Left hindlimb (tissue), 1 donor: ENCODE data around the gene GDA.
"Not testable (repeated sequence)": the region's sequence is repeated elsewhere in the genome, so short reads cannot be mapped to it uniquely, and the experiment has no call there.

Experiments
- DNase-seq: peaks from one replicate; pipeline ENCODE4 v3.0.0-alpha.2; 2018

Gene GDA

DNA sequence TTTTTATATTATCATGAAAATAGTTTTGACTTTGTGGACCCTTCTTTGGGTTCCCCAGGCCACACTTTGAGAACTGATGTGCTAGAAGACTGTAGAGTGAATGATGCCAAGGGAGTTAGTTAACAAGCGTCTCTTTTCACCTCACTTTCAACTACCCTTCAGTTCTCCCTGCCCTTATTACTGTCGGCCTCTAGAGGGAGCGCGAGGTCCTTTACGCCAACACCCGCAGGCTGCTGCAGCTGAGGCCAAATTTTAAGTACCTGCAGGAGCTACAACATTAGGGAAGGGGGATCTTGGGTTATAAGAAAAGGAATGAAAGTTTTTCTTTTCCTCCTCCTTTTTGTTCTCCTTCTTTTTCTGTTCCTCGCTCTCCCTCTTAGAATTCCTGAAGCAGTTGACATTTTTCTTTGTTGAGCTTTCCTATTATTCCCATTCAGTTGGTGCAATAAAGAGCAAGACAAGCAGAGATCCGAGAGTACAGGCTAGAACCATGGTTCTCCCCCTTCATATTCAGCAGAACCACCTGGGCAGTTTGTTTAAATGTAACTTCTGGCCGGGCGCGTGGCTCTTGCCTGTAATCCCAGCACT, 131.8 kb downstream of the GDA start:
- DNase-seq, result peak; percentile 74

DNA sequence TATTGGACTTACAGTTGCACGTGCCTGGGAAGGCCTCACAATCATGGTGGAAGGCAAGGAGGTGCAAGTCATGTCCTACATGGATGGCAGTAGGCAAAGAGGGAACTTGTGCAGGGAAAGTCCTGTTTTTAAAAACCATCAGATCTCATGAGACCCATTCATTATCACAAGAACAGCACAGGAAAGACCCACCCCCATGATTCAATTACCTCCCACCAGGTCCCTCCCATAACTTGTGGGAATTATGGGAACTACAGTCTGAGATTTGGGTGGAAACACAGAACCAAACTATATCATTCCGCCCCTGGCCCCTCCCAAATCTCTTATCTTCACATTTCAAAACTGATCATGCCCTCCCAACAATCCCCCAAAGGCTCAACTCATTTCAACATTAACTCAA, 140.2 kb downstream of the GDA start:
- no peak for DNase-seq

DNA sequence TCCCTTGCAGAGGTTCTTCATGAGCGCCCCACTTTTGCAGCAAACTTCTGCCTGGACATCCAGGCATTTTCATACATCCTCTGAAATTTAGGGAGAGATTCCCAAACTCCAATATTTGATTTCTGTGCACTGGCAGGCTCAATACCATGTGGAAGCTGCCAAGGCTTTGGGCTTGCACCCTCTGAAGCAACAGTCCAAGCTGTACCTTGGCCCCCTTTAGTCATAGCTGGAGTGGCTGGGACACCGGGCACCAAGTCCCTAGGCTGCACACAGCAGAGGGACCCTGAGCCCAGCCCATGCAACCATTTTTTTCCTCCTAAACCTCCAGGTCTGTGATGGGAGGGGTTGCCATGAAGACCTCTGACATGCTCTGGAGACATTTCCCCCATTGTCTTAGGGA, 141.1 kb downstream of the GDA start:
- DNase-seq, result no peak

DNA sequence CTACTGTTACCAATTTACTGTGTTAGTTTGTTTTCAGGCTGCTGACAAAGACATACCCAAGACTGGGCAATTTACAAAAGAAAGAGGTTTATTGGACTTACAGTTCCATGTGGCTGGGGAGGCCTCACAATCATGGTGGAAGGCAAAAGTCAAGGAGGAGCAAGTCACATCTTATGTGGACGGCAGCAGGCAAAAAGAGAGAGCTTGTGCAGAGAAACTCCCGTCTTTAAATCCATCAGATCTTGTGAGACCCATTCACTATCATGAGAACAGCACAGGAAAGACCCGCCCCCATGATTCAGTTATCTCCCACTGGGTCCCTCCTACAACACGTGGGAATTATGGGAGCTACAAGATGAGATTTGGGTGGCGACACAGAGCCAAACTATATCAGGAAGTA, 142.3 kb downstream of the GDA start:
- not testable (repeated sequence) for DNase-seq

DNA sequence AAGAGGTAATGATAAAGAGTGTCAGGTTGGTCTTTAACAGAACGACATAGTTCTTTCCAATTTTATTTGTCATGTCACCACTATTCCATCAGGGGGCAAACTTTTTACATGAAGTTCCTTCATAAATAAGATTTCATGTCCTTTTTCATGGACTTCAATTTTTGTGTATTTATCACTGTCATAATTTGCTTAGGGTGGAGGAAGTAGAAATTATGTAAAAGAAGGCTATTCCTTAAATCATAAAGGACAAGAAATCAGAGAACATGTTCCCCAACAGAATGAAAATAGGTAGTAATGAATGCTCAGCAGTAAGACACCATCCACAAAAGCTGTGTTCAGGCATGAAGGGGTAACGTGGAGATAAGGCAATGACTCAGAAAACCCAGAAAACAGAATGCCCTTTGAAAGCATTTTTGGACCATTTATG, 143.0 kb downstream of the GDA start:
- no peak for DNase-seq

DNA sequence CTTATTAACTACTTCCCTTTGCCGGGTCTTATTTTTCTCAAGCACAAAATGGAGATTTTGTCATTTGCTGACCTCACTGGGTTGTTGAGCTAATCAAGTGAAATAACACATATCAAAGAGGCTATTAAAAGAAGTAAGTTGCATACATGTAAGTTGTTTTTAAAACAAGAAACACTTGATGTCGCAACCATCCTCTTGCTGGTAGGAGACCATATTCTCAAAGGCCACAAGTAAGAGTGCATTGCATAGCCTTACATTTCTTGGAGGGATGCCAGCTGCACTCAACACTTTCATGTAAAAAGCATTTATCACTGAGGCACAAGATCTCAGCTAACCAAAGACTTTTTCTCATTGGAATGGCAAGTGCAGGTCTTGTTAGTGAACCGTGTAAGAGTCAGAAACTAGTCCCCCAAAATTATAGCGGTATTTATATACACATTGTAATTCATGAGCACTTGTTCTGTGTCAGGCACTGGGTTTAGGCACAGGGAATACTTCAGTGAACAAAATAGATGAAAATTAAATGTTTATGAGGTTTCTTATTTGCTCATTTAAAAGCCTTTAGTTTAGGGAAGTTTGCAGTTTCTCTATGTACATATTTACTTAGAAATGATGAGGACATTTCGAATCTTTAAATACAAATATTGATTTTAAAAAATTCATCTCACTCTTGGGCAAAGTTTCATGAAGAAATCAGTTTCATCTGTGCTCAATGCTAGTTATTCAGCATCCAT, 143.8 kb downstream of the GDA start:
- DNase-seq, result no peak

DNA sequence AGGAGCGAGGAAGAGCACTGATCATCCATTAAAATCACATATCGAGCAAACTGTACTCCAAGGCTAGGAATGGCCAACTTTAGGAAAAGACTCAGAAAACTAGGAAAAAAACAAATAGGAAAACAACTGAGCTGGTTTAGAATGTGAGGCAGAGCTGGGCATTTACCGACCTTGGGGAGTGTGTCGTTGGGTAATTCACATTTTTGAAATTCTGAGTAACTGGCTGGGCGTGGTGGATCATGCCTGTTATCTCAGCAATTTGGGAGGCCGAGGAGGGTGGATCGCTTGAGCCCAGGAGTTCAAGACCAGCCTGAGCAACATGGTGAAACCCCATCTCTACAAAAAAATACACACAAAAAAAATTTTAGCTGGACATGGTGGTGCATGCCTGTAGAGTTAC, 145.7 kb downstream of the GDA start:
- no peak for DNase-seq

DNA sequence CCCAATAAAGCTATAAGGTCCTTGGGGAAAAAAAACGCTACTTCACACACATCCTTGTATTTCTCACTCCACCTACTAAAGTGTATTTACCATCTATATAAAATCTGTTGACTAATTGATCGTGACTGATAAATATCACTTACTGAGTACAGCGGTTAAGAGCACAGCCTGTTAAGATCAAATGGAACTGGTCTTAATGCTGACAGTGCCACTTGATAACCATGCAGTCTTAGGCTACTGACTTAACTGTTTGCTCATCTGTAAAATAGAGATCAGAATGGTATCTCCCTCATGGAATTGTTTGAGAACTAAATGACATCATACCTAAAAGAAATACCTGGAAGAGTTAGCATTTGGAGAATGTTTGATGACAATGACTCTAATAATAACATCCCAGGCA, 148.3 kb downstream of the GDA start:
- no peak for DNase-seq

DNA sequence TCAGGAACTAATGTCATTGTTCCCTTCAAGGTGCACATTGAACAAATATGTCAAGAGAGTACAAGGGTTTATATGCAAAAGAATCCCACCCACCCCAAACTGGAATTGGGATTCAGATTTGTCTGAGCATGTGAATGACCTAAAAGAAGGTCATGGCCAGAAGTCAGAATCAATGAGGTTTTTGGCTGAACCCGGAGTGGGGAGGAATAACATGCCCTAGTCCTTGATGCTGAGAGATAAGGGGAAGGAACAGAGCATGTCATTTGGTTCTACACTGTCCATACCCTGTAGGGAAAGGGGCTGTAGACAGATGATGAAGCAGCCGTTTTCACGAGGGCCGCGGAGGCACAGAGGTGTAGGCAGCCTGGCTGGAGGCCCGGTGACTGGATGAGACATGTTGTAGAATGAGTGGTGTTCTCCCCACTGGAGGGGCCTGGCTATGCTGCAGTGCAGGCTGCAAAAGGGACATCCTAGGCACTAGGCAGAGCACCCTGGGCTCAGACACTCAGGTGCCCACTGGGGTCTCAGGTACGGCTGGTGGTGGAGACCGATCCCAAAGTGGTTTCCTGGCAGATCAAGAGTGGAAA, 149.9 kb downstream of the GDA start:
- DNase-seq, result no peak

DNA sequence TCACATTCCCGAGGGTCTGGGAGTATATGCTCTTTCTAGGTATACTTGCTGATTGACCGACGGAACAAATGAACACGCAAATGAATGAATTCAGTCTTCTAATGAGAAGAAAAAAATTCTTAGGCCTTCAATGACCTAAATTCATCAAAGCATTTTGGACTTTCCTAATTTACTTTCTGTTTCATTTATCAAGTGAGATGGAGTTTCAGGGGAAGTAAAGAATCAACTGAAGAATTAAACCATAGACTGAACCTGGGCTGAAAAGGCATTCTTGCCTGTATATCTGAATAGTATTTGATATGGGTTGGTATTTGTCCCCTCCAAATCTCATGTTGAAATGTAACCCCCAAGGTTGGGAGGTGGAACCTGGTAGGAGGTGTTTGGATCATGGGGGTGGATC, 151.6 kb downstream of the GDA start:
- no peak for DNase-seq
